ENCODE data around the gene LCMT1. TPM values are rescaled to one million over a fixed set of nuclear protein-coding genes. Genes with fewer than 3 reads are reported as not detected.

Gene LCMT1
- total and polyA plus RNA-seq, 4 donors = 23.9 to 29.9 (median 27.4) TPM

DNA sequence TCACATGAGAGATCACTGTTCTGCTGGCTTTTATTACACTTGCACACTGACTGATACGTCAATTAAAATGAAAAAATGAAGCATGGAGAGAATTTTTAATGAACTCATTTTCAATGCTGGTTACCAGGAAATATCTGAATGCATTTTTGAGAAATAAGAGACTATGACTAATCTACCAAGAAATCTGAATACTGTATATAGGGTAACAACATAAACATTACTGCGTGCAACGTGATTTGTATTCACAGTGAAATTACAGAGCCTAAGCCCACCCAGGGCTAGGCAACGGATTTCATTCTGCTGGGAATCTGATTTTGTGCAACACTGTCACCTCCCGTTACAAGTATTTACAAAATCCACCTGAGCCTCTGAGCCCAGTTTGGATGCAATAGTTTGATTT, 23.8 kb upstream of the LCMT1 start:
- no peak for DNase-seq
- Histone ChIP-seq H3K27ac (ENCODE audit: low read depth in 1 of 2, low read length in 2 of 2) (no peak overlapping the region), H3K36me3 (ENCODE audit: control insufficient read depth in 1 of 2, insufficient read depth in 2 of 2, low read length in 1 of 2) (no peaks in the 10 kb centered on the region), H3K9me3 (ENCODE audit: control insufficient read depth, low read length) (no peaks in the 10 kb centered on the region), H3K27me3 (ENCODE audit: control insufficient read depth in 1 of 2, insufficient read depth in 2 of 2, low read length in 1 of 2) (no peaks in the 10 kb centered on the region), H3K4me3 (ENCODE audit: low read length in 2 of 2) (no peak overlapping the region), H3K4me1 (ENCODE audit: control insufficient read depth in 1 of 2, insufficient read depth in 2 of 2, low read length in 2 of 2) (no peaks in the 10 kb centered on the region)
- intact Hi-C loops (cut with DNase I) = no loop called here
- WGBS, 2 donors = 65 to 68% methylated on average over 5 of the region's 5 CpGs
- no peak for ATAC-seq (ENCODE audit: low FRiP score)

DNA sequence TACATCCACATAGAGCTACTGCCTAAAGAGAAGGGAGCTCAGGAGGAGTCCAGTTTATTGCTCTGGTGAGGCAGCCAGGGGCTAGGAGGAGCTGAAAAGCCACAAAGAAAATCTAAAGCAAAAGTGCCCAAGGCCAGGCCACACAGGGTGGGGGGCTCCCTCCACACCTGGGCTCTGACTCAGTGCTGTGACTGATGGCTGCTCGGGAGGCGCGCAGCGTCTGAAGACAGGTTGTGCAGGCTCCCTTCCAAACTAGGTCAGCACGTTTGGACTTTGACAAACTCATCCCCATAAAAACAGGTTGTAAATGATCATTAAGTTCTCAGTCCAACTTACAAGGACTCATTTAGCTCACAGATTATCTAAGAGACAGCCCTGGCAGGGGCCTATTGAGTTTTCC, 22.2 kb upstream of the LCMT1 start:
- Histone ChIP-seq H3K27me3 (ENCODE audit: control insufficient read depth in 1 of 2, insufficient read depth in 2 of 2, low read length in 1 of 2) (no peaks in the 10 kb centered on the region), H3K4me1 (ENCODE audit: control insufficient read depth in 1 of 2, insufficient read depth in 2 of 2, low read length in 2 of 2) (no peaks in the 10 kb centered on the region), H3K27ac (ENCODE audit: low read depth in 1 of 2, low read length in 2 of 2) (no peak overlapping the region), H3K9me3 (ENCODE audit: control insufficient read depth, low read length) (no peaks in the 10 kb centered on the region), H3K36me3 (ENCODE audit: control insufficient read depth in 1 of 2, insufficient read depth in 2 of 2, low read length in 1 of 2) (no peaks in the 10 kb centered on the region), H3K4me3 (ENCODE audit: low read length in 2 of 2) (no peak overlapping the region)
- WGBS, 2 donors = 81 to 86% methylated on average over 5 of the region's 5 CpGs
- intact Hi-C loops (cut with DNase I) = no loop called here
- DNase-seq (no peak), ATAC-seq (ENCODE audit: low FRiP score) (no peak)

DNA sequence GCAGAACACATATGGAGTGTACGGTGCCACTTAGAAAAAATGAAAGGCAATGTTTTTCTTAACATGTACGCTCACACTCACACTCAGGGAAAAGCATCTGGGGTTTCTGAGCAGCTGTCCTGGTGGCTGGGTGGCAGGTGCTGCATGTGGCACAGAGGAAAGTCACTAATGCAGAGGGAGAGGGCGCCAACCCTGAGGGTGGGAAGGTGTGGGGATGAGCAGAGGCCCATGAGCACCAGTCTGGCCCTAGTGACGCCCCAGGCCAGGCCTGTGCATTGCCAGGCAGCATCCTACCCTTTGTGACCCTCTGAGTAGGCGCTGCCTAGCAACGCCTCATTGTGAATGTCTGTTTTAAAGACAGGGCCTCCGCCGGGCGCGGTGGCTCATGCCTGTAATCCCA, 19.1 kb upstream of the LCMT1 start:
- ATAC-seq (ENCODE audit: low FRiP score) (no peak), DNase-seq (no peak)
- Histone ChIP-seq H3K4me1 (ENCODE audit: control insufficient read depth in 1 of 2, insufficient read depth in 2 of 2, low read length in 2 of 2) (no peaks in the 10 kb centered on the region), H3K36me3 (ENCODE audit: control insufficient read depth in 1 of 2, insufficient read depth in 2 of 2, low read length in 1 of 2) (no peaks in the 10 kb centered on the region), H3K27ac (ENCODE audit: low read depth in 1 of 2, low read length in 2 of 2) (no peak overlapping the region), H3K9me3 (ENCODE audit: control insufficient read depth, low read length) (no peaks in the 10 kb centered on the region), H3K4me3 (ENCODE audit: low read length in 2 of 2) (no peak overlapping the region), H3K27me3 (ENCODE audit: control insufficient read depth in 1 of 2, insufficient read depth in 2 of 2, low read length in 1 of 2) (no peaks in the 10 kb centered on the region)
- intact Hi-C loops (cut with DNase I) = no loop called here
- whole genome bisulfite sequencing, 2 donors = 80 to 92% methylated on average over 10 of the region's 10 CpGs

DNA sequence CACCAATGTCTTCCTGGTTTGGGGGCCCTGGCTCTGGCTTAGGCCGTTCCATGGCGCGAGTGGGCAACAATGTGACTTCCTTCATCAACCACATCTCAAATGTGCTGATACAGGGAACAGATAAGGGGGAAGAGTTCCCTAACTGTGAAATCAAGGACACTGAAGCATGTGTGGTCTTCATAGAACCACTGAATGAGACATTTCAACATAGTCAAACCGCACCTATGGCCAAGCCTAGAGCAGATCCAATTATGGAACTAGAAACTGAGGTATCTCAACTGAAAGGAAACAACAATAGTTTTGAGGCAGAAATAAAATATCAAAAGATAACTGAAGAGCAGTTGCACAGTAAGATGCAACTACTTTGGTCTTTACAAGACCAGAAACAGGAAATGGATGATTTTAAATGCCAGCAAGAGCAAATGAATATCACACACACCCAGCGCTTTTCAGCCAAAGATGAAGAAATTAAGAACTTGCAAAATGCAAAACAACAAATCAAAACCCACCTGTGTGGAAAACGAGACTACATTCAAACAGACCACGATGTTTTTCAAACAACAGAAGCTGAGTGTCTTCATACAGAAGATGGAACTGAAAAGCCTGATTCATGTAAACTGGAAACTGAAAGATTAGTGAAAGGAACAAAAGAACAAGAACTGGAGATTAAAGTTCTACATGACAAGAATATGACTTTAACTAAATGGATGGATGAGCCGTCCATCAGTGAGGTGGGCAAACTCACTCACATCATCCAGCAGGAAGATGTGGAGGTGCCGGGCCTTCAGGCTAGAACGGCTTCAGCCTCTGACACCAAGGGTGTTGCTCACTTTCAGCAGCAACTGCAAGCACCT, 18.1 kb upstream of the LCMT1 start:
- H3K36me3 ChIP-seq (ENCODE audit: control insufficient read depth in 1 of 2, insufficient read depth in 2 of 2, low read length in 1 of 2) = no peaks in the 10 kb centered on the region
- no peak overlapping the region for H3K27ac ChIP-seq (ENCODE audit: low read depth in 1 of 2, low read length in 2 of 2)
- no peaks in the 10 kb centered on the region for H3K4me1 ChIP-seq (ENCODE audit: control insufficient read depth in 1 of 2, insufficient read depth in 2 of 2, low read length in 2 of 2)
- no peak overlapping the region for H3K4me3 ChIP-seq (ENCODE audit: low read length in 2 of 2)
- intact Hi-C loops (cut with DNase I) = no loop called here
- H3K27me3 ChIP-seq (ENCODE audit: control insufficient read depth in 1 of 2, insufficient read depth in 2 of 2, low read length in 1 of 2) = no peaks in the 10 kb centered on the region
- 90 to 91% methylated on average over 10 of the region's 10 CpGs for WGBS, 2 donors
- no peaks in the 10 kb centered on the region for H3K9me3 ChIP-seq (ENCODE audit: control insufficient read depth, low read length)
- no peak for ATAC-seq (ENCODE audit: low FRiP score)
- no peak for DNase-seq

DNA sequence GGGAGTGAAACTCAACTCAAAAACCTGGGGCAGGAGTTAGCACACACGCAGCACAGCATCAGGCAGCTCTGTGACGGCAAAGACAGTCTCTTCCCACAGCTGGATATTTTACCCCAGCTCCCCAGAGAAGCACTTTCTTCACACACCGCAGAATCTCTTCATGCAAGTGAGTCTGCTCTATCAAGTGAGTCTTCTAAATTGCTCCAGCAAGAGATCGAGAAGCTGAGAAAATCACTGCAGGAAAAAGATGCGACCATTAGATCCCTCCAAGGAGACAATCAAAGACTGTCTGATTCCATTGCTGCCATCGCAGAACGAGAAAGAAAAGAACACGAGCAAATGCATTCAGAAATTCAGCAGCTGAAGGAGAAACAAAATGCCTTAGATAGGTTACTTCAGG, 16.9 kb upstream of the LCMT1 start:
- DNase-seq = no peak
- no peak for ATAC-seq (ENCODE audit: low FRiP score)
- no peaks in the 10 kb centered on the region for H3K36me3 ChIP-seq (ENCODE audit: control insufficient read depth in 1 of 2, insufficient read depth in 2 of 2, low read length in 1 of 2)
- no peaks in the 10 kb centered on the region for H3K27me3 ChIP-seq (ENCODE audit: control insufficient read depth in 1 of 2, insufficient read depth in 2 of 2, low read length in 1 of 2)
- H3K4me1 ChIP-seq (ENCODE audit: control insufficient read depth in 1 of 2, insufficient read depth in 2 of 2, low read length in 2 of 2) = no peaks in the 10 kb centered on the region
- no peaks in the 10 kb centered on the region for H3K9me3 ChIP-seq (ENCODE audit: control insufficient read depth, low read length)
- H3K4me3 ChIP-seq (ENCODE audit: low read length in 2 of 2) = no peak overlapping the region
- no peak overlapping the region for H3K27ac ChIP-seq (ENCODE audit: low read depth in 1 of 2, low read length in 2 of 2)
- intact Hi-C loops (cut with DNase I) = no loop called here
- WGBS, 2 donors = 70 to 74% methylated on average over 8 of the region's 8 CpGs

DNA sequence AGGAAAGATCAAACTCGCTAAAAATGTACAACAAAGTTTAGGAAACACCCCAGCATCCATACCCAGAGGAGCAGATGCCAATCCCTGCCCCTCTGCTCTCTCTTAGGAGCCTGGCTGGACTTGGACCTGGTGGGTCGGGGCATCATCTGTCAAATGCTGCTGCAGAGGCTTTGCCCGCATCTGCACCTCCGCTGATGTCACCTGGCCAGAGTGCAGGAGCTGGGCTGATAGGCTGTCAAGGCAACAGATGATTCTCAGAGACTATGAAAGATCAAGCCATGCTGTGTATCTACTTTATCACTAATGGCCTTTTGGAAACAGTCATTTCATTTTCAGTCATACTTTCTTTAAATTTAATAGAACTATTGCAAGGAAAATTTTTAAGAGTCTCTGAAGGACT, 15.9 kb upstream of the LCMT1 start:
- no peaks in the 10 kb centered on the region for H3K4me1 ChIP-seq (ENCODE audit: control insufficient read depth in 1 of 2, insufficient read depth in 2 of 2, low read length in 2 of 2)
- no peak overlapping the region for H3K27ac ChIP-seq (ENCODE audit: low read depth in 1 of 2, low read length in 2 of 2)
- H3K9me3 ChIP-seq (ENCODE audit: control insufficient read depth, low read length) = no peaks in the 10 kb centered on the region
- WGBS, 2 donors = 70 to 75% methylated on average over 4 of the region's 4 CpGs
- intact Hi-C loops (cut with DNase I) = no loop called here
- no peak for DNase-seq
- H3K4me3 ChIP-seq (ENCODE audit: low read length in 2 of 2) = no peak overlapping the region
- no peaks in the 10 kb centered on the region for H3K27me3 ChIP-seq (ENCODE audit: control insufficient read depth in 1 of 2, insufficient read depth in 2 of 2, low read length in 1 of 2)
- H3K36me3 ChIP-seq (ENCODE audit: control insufficient read depth in 1 of 2, insufficient read depth in 2 of 2, low read length in 1 of 2) = no peaks in the 10 kb centered on the region
- ATAC-seq (ENCODE audit: low FRiP score) = no peak

DNA sequence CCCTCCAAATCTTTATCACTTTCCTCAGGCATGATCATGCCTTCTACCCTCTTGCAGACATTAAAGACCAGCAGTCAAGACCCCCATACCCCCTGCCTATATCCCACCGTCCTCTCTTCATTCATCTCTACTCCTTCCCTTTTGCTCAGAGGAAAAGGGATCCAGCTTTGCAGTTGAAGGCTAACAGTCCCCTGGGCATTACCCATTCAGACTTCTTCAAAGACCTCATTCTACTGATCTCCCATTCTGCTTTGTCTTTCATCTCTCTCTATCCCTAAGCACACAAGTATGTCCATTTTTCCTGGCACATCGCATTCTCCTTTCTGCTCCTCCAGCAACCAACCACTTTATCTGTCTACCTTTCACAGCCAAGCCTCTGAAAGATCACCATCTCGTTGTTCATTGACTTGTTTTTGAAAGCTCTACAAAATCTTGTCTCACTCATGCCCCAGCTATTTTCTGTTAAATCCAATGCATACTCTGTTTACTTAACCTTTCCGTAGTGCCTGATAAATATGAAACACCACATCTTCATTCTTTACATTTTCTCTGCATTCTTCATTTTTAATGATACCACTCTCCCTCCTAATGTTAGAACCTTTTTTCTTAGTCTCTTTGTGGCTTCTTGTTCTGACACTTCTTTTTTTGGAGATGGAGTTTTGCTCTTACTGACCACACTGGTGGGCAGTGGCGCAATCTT, 14.1 kb upstream of the LCMT1 start:
- DNase-seq (no peak), ATAC-seq (ENCODE audit: low FRiP score) (no peak)
- WGBS, 2 donors = 44 to 48% methylated on average over 5 of the region's 5 CpGs
- H3K9me3 ChIP-seq (ENCODE audit: control insufficient read depth, low read length) = no peaks in the 10 kb centered on the region
- no peaks in the 10 kb centered on the region for H3K27me3 ChIP-seq (ENCODE audit: control insufficient read depth in 1 of 2, insufficient read depth in 2 of 2, low read length in 1 of 2)
- no peak overlapping the region for H3K4me3 ChIP-seq (ENCODE audit: low read length in 2 of 2)
- no peaks in the 10 kb centered on the region for H3K36me3 ChIP-seq (ENCODE audit: control insufficient read depth in 1 of 2, insufficient read depth in 2 of 2, low read length in 1 of 2)
- intact Hi-C loops (cut with DNase I) = no loop called here
- H3K4me1 ChIP-seq (ENCODE audit: control insufficient read depth in 1 of 2, insufficient read depth in 2 of 2, low read length in 2 of 2) = no peaks in the 10 kb centered on the region
- no peak overlapping the region for H3K27ac ChIP-seq (ENCODE audit: low read depth in 1 of 2, low read length in 2 of 2)

DNA sequence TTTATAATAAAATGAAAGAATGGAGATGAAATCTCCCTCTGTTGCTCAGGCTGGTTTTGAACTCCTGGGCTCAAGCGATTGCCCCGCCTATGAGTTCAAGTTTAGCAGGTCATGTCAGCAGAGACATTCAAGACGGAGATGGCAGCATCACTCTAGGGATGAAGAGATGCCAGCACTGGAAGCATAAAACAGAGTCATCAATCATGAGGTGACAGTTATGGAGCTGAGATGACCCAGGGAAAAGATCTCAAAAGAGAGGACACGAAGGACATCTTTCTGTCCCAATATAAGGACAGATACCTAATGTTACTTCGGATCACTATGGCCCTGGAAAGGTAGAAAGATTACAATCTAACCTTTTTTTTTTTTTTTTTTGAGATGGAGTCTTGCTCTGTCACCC, 11.0 kb upstream of the LCMT1 start:
- H3K36me3 ChIP-seq (ENCODE audit: control insufficient read depth in 1 of 2, insufficient read depth in 2 of 2, low read length in 1 of 2) = no peaks in the 10 kb centered on the region
- no peak for ATAC-seq (ENCODE audit: low FRiP score)
- intact Hi-C loops (cut with DNase I) = no loop called here
- H3K27ac ChIP-seq (ENCODE audit: low read depth in 1 of 2, low read length in 2 of 2) = no peak overlapping the region
- DNase-seq = no peak
- H3K9me3 ChIP-seq (ENCODE audit: control insufficient read depth, low read length) = no peaks in the 10 kb centered on the region
- H3K4me3 ChIP-seq (ENCODE audit: low read length in 2 of 2) = no peak overlapping the region
- 81 to 84% methylated on average over 5 of the region's 5 CpGs for whole genome bisulfite sequencing, 2 donors
- H3K4me1 ChIP-seq (ENCODE audit: control insufficient read depth in 1 of 2, insufficient read depth in 2 of 2, low read length in 2 of 2) = no peaks in the 10 kb centered on the region
- H3K27me3 ChIP-seq (ENCODE audit: control insufficient read depth in 1 of 2, insufficient read depth in 2 of 2, low read length in 1 of 2) = no peaks in the 10 kb centered on the region
